ENCODE results near the gene FAM135A. TPM values are rescaled to one million over a fixed set of nuclear protein-coding genes. Genes with fewer than 3 reads are reported as not detected.

Gene FAM135A
- total RNA-seq, 1 experiment from 2014 or later, result 31.5 TPM

DNA sequence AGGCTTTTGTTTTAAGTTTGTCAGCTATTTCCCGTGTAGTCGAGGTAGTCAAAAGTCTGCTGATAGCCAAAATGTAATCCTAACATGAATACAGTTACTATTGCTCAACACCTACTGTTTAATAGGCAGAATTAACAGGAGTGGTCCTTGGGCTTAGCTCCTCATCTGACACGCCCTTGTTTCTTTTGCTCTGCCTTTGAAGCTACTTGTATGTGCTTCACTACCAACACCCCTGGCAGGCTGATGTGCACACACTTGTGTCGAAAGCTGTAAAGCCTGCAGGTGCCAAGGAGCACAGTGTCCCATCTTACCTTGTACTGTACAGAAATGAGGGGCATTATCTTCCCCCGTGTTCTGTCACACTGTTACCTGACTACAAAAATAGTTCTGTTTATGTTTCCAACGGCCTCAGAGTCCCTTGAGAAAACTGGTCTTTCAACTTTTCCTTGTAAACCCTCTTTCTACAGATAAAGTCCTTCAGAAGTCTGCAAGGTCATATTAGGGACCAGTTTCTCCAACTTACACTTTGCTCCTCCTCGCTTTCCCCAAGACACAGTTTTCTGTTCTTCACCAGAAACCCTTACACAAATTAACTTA, 162.7 kb downstream of the FAM135A start:
- no TSS peak for BruUV-seq (replicated peaks)
- H3K27ac ChIP-seq (ENCODE audit: low read length), result no peak overlapping the region
- DNase-seq (ENCODE audit: low read depth, low spot score) (no peak), ATAC-seq (0 out of 2 replicates have a peak, but pooled peaks have one; percentile 38)
- H3K9me3 ChIP-seq (ENCODE audit: control insufficient read depth, insufficient read depth, low read depth, low read length), result no peaks in the 10 kb centered on the region
- ChIA-PET CTCF (no interaction called here), POLR2A (interaction anchor here (0.8 kb wide), 1 partner anchor 309 kb away, joined by 3 read pairs; no protein-coding TSS in a partner anchor)
- in situ Hi-C loops (cut with HindIII; ENCODE audit: low pct_unique_long_range_greater_than_20kb, low sequenced_read_pairs), result no loop called here
- H3K4me3 ChIP-seq (ENCODE audit: low read depth in 2 of 2, low read length in 2 of 2), result no peak overlapping the region
- TF ChIP-seq, protein P1, sequence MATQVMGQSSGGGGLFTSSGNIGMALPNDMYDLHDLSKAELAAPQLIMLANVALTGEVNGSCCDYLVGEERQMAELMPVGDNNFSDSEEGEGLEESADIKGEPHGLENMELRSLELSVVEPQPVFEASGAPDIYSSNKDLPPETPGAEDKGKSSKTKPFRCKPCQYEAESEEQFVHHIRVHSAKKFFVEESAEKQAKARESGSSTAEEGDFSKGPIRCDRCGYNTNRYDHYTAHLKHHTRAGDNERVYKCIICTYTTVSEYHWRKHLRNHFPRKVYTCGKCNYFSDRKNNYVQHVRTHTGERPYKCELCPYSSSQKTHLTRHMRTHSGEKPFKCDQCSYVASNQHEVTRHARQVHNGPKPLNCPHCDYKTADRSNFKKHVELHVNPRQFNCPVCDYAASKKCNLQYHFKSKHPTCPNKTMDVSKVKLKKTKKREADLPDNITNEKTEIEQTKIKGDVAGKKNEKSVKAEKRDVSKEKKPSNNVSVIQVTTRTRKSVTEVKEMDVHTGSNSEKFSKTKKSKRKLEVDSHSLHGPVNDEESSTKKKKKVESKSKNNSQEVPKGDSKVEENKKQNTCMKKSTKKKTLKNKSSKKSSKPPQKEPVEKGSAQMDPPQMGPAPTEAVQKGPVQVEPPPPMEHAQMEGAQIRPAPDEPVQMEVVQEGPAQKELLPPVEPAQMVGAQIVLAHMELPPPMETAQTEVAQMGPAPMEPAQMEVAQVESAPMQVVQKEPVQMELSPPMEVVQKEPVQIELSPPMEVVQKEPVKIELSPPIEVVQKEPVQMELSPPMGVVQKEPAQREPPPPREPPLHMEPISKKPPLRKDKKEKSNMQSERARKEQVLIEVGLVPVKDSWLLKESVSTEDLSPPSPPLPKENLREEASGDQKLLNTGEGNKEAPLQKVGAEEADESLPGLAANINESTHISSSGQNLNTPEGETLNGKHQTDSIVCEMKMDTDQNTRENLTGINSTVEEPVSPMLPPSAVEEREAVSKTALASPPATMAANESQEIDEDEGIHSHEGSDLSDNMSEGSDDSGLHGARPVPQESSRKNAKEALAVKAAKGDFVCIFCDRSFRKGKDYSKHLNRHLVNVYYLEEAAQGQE (IDR thresholded peaks at IDR 0.05; ENCODE audit: insufficient read depth in 1 of 2, low read depth in 2 of 2, low read length in 1 of 2), result no peak
- no peak for TF ChIP-seq SIN3A (IDR thresholded peaks at IDR 0.05; ENCODE audit: borderline replicate concordance, insufficient read depth, low read depth, low read length)
- TF ChIP-seq, protein P2, sequence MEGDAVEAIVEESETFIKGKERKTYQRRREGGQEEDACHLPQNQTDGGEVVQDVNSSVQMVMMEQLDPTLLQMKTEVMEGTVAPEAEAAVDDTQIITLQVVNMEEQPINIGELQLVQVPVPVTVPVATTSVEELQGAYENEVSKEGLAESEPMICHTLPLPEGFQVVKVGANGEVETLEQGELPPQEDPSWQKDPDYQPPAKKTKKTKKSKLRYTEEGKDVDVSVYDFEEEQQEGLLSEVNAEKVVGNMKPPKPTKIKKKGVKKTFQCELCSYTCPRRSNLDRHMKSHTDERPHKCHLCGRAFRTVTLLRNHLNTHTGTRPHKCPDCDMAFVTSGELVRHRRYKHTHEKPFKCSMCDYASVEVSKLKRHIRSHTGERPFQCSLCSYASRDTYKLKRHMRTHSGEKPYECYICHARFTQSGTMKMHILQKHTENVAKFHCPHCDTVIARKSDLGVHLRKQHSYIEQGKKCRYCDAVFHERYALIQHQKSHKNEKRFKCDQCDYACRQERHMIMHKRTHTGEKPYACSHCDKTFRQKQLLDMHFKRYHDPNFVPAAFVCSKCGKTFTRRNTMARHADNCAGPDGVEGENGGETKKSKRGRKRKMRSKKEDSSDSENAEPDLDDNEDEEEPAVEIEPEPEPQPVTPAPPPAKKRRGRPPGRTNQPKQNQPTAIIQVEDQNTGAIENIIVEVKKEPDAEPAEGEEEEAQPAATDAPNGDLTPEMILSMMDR (IDR thresholded peaks at IDR 0.05), result no peak
- no peak for TF ChIP-seq TCF7L2 (IDR thresholded peaks at IDR 0.05; ENCODE audit: low read depth, low read length)
- TF ChIP-seq POLR2AphosphoS5 (IDR thresholded peaks at IDR 0.05; ENCODE audit: low read depth, low read length), result no peak
- H3K4me1 ChIP-seq (ENCODE audit: control insufficient read depth, insufficient read depth, low read length), result no peaks in the 10 kb centered on the region; the same call in 1 of the 2 replicates
- H3K36me3 ChIP-seq (ENCODE audit: control insufficient read depth, insufficient read depth, low read length), result no peaks in the 10 kb centered on the region
- H3K27me3 ChIP-seq (ENCODE audit: control insufficient read depth, insufficient read depth, low read length), result no peaks in the 10 kb centered on the region
- intact Hi-C loops (cut with micrococcal nuclease; ENCODE audit: unreplicated experiment), result no loop called here

DNA sequence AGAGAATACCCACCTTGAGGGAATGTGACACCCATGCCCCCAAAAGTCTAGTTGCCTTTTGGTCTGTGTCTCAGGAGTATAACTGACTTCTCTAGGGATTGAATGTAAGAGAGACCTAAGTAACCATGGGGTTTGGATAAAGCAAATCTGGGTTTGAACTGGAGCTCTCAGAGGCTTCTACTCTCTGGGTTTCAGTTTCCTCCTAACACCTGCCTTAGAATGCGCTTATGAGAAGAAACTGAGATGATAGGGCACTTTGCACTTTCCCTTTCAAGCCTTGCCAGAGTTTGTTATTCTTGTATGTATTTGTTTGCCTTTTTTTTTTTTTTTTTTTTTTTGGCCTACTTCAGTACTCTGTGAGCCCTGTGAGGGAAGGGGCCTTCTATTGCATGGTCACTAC, 172.8 kb downstream of the FAM135A start:
- CTCF ChIA-PET, result no interaction called here
- H3K36me3 ChIP-seq (ENCODE audit: control insufficient read depth, insufficient read depth, low read length), result no peaks in the 10 kb centered on the region
- DNase-seq (ENCODE audit: low read depth, low spot score), result no peak
- H3K27ac ChIP-seq (ENCODE audit: low read length), result no peak overlapping the region
- no peaks in the 10 kb centered on the region for H3K4me1 ChIP-seq (ENCODE audit: control insufficient read depth, insufficient read depth, low read length)
- no peak for ATAC-seq
- POLR2A ChIA-PET, result interaction anchor here (0.5 kb wide), 1 partner anchor 89 kb away, joined by 4 read pairs; no protein-coding TSS in a partner anchor
- H3K9me3 ChIP-seq (ENCODE audit: control insufficient read depth, insufficient read depth, low read depth, low read length), result no peaks in the 10 kb centered on the region
- in situ Hi-C loops (cut with HindIII; ENCODE audit: low pct_unique_long_range_greater_than_20kb, low sequenced_read_pairs) (no loop called here), intact Hi-C loops (cut with micrococcal nuclease; ENCODE audit: unreplicated experiment) (no loop called here)
- no TSS peak for BruUV-seq (replicated peaks)
- no peaks in the 10 kb centered on the region for H3K27me3 ChIP-seq (ENCODE audit: control insufficient read depth, insufficient read depth, low read length)
- no peak overlapping the region for H3K4me3 ChIP-seq (ENCODE audit: low read depth in 2 of 2, low read length in 2 of 2)
- no peak for TF ChIP-seq TCF7L2 (IDR thresholded peaks at IDR 0.05; ENCODE audit: low read depth, low read length)
- TF ChIP-seq, protein P1 (IDR thresholded peaks at IDR 0.05; ENCODE audit: insufficient read depth in 1 of 2, low read depth in 2 of 2, low read length in 1 of 2), result no peak
- TF ChIP-seq POLR2AphosphoS5 (IDR thresholded peaks at IDR 0.05; ENCODE audit: low read depth, low read length), result no peak
- no peak for TF ChIP-seq SIN3A (IDR thresholded peaks at IDR 0.05; ENCODE audit: borderline replicate concordance, insufficient read depth, low read depth, low read length)
- TF ChIP-seq, protein P2 (IDR thresholded peaks at IDR 0.05), result no peak

All from Panc1 (cell line).